ENCODE data around the gene MFN1.
A peak's percentile ranks its signal among the peaks of the same experiment; 100 is the strongest.

Gene MFN1

DNA sequence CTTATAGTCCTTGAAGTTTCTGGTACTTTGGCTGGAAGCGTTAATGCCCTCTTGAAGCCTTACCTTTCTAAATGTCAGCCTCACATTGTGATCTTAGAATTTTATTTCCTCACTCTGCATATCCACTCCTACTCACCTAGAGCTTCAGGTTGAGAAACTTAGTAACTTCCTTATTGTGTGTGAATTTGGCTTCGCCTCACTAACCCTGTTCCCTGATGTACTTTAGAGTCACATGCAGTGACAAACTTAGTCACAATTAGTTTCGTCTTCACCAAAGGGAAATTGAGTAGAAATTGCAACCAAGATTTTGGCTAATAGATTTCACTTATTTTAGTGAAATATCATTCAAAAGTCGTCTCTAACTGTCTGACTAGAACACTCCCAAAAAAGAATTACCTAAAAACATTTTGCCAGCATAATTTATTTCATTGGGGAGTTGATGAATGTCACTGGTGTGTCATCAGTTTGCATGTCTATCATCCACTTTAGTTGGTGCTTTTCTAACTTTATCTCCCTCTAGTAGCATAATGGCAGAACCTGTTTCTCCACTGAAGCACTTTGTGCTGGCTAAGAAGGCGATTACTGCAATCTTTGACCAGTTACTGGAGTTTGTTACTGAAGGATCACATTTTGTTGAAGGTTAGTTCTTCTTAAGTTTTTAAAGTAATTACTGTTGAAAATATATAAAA lies 960 bp downstream of the MFN1 start:
- DNase-seq: no peak

DNA sequence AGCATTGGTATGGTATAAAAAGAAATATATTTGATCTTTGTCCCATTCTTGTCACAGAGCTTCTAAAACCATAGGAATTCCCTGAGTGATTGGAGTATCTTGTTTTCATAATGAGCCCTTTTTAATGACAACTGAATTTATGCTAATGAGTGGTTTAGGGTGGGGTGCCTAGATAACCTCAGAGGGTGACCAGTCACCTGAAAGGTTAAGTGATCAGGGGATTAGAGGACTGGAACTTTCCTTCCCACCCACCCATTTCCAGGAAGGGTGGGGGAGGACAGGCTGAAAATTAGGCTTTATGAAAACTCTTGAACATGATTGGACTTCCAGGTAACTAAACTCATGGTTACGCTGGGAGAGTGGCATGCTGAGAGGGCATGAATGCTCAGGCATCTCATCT lies 8.5 kb downstream of the MFN1 start:
- DNase-seq: peak; percentile 3

DNA sequence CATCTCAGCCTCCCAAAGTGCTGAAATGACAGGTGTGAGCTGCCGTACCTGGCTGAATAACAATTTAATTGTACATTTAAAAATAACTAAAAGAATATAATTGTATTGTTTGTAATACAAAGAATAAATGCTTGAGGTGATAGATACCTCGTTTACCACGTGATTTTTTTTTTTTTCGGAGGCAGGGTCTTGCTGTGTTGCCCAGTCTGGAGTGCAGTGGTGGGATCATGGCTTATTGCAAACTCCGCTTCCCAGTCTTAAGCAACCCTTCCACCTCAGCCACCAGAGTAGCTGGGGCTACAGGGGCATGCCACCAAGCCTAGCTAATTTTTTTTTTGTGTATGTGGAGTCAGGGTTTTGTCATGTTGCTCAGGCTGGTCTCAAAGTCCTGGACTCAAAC lies 15.8 kb downstream of the MFN1 start:
- DNase-seq: no peak

DNA sequence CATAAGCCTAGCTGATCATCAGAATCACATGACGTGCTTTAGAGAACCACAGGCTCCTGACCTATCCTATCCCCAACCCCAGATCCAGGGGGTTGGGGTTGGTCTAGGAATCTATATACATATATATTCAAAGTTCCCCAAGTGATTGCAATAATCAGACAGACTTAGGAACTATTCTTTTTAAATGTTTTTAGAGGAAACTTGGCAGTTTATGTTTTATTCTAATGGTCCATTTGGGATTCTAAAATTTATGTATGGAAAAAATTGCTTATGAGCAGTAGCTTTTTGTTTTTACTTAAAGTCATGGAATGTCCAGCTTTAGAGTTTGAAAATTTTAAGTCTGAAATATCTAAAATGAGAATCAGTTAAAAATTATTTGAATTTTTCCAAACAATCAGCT lies 22.1 kb downstream of the MFN1 start:
- no peak for DNase-seq

DNA sequence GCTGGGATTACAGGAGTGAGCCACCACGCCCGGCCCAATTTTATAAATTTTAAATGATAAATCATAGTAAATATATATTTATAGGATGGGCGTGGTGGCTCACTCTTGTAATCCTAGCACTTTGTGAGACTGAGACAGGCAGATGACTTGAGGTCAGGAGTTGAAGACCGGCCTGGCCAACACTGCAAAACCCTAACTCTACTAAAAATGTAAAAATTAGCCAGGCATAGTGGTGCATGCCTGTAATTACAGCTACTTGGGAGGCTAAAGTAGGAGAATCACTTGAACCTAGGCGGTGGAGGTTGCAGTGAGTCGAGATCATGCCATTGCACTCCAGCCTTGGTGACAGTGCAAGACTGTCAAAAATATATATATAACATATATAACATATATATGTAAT lies 26.4 kb downstream of the MFN1 start:
- DNase-seq: no peak

DNA sequence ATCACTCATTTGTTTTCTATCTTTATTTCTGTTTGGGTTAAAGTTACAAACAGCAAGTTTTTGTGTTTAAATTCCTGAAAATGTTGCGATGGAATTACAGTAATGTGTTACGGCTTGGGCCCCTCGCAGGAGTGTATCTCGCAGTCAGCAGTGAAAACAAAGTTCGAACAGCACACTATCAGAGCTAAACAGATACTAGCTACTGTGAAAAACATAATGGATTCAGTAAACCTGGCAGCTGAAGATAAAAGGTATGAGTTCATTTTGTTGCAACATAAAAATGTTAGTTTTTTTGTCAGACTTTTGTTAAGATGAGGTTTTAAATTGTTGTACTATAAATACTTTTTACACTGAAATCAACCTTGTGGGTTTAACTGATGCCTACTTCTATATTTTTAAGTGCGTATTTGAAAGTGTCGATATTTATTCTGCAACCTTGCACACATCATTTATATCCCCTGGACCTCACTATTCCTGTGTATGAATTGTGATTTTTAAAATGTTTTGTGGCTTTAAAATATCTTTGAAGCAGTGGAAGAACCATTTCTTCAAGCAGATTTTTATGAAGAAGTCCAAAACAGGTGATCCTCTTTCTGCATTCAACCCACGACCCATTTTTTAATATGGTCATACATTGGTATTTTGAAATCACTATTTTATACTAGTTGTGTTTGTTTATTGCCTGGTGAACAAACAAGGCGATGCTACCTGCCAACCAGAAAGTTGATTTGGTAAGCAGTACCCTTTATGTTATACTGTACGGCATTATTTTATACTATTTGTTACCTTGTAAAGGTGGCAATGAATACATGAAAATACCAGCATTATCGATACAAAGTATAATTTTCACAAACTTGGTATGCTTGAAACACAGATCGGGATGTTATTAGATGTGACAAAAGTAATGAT lies 27.8 kb downstream of the MFN1 start:
- DNase-seq: no peak

DNA sequence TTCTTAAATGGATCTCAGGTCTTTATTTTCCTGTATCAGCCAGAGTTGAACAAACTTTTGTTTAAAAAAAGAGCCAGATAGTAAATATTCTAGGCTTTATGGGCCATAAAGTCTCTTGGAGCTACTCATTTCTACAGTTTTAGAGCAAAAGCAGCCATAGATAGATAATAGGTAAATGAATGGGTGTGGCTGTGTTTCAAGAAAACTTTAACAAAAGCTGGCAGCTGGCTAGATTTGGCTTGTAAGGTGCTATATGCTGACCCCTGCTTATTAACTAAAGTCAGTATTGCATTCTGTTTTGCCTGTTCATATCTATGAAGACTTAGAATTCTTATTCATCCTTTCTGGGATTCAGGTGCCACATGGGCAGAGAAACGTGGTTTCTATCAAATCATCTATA lies 29.0 kb downstream of the MFN1 start:
- no peak for DNase-seq

DNA sequence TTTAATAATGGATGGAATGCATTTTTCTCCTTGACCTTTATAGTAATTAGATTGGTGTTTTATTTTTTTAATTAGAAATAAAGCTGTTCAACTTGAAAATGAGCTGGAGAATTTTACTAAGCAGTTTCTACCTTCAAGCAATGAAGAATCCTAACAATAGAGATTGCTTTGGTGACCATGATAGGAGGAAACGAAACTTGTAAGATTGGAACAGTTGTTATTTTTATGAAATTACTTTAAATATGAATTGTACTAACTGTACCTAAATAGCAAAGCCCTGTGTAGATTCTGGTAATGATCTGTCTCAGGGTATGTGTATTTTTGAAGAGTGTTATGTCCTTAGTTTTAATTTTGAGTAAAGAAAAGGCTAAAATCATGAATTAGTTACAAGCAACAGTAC lies 44.4 kb downstream of the MFN1 start:
- no peak for DNase-seq

DNA sequence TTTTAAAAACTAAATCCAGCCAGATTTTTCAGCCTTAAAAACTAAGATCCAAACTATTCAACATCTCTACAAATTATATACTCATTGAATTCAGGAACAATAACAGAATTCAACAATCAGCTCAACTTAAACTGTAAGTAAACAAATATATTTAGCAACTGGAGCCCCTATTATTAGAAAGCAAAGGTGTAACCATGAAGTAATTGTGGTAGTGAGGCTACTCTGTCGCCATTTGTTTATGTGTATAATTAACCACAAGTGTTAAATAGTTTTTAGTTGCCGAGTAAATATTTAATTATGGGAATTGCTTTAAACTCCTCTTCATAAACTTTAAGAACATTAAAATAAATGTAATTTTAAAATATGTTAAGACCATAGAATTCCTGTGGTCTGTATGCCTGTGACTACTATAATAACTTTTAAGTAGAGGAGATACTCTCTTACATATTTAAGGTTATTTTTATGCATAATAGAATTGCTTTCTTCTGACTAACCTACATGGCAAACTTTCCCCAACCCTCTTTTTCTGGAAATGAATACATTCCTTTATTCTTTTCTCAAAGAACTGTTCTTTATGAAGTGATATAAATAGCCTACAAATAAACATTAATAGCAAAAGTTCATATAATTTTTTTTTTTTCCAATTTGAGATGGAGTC lies 51.2 kb downstream of the MFN1 start:
- DNase-seq: no peak

DNA sequence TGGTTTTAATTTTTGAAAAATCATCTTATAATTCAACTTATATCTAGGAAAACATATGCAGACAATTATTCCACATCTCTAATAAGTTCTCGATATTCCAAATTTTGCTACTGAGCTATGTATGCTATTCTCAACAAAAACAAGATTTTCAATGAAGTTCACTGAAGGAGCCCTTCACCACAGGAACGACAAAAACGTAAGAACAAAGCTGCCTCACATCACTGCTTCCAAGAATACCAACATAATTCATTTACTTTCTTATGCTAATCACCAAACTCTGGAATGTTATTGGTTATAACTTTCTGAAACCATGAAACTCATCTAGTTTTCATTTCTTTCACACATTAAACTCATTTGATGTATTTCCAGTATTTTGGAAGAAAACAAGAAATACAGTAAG lies 54.1 kb downstream of the MFN1 start:
- DNase-seq: no peak

DNA sequence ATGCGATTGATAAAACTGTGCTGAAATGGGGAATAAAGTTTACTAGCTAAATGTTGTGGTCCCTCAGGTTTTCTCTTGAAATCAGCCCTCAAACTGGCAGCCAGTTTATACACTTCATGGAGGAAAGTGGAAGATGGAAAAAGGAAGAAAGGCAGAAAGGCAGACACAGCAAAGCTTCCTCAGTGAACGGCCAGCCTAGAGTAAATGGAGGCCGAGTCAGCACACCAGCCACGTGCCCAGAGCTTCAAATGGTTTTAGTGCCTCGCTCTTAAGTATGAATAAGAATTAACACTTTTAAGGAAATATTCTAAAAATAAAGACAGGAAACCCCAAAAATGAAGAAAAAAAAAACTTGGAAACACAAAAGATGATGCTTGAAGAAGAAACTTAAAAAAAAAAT lies 55.5 kb downstream of the MFN1 start:
- DNase-seq: no peak

DNA sequence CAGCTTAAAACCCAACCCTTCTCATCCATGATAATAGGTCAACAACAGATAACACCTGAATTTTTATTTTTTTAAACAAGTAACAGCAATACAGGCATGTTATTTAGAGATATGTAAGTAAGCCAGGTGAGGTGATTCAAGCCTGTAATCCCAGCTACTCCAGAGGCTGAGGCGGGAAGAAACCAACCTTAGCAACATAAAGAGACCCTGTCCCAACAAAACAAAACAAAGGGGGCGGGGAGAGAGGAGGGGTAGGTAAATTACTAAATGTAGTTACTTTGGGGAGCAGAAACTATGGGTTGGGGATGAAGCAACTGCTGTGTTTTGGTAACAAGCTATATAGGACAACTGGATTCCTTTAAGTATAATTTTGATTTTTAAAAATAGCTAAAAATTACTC lies 56.8 kb downstream of the MFN1 start:
- DNase-seq: no peak

DNA sequence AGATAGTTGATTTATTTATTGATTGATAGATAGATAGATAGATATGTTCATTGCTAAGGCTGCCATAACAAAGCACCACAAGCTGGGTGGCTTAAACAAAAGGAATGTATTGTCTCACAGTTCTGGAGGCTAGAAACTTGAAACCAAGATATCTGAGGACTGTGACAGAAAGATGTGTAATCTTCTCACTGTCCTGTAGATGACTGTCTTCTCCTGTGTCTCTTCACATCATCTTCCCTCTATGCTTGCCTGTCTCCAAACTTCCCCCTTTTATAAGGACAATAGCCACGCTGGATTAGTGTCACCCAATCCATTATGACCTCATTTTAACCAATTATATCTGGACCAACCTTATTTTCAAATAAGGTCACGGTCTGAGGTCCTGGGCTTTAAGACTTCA lies 62.8 kb downstream of the MFN1 start:
- no peak for DNase-seq

DNA sequence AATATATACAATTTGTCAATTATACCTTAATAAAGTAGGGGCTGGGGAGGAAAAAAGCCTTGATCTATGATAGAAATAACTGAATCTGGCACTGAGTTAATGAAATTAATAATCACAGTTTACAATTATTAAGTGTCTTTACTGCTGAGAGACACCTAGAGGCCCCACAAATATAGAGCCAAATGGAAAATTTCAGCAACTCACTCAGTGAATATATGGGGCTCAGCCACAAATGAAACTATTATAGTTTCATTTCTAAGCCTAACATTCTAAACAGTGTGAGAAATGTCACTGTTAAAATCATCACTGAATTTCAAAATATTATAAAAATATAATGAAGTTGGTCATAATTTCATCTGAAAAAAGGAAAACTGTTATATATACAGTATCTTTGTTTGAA lies 63.5 kb downstream of the MFN1 start:
- no peak for DNase-seq

DNA sequence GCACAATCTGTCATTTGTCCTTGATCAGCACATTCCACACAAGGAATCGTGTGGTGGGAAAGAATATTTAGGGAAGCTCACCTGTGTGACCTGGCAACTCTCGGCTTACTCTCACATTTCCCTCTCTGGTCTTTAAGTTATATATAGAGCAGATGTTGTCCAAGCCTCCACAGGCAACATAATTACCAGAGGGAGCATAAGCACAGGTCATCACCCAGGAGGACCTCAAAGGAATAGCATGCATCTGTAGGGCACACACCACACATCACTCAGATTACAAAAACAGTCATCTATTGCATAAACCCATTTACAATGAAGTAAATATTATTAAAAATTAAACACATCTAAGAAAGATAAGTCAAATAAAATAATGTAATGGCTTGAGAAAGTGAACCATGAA lies 67.3 kb downstream of the MFN1 start:
- DNase-seq: no peak

DNA sequence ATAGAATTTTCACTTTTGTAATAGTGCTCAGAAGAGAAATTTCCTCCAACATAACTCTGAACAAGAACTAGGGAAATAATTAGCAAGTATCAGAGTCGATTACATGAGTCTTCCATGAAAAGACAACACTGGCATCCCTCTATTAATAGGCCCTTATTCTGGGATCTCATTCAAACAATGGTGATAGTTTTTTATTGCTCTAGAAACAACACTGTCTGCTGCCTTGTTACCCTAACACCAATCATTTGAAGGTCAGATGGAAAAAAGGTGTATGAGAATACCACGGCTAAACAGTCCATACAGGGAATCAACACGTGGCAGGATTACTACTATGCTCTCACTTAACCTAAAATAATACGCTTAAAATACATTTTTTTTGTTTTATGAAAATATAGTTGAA lies 67.9 kb downstream of the MFN1 start:
- no peak for DNase-seq

DNA sequence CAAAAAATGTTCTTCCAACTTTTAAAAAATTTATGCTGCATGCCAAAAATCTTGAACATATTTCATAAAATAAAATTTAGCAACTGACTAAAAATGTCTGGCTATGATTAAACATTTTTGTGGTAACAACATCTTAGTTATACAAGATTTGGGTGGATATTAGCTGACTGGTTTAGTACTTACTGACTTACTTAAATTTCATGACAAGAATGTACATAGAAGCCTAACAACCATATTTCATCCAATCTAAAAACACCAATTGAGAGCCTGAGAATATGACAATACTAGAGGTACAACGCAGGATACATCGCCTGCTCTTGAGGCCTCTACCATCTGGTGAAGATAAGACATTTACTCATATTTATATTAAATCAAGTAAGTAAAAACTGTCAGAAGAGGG lies 69.2 kb downstream of the MFN1 start:
- no peak for DNase-seq

DNA sequence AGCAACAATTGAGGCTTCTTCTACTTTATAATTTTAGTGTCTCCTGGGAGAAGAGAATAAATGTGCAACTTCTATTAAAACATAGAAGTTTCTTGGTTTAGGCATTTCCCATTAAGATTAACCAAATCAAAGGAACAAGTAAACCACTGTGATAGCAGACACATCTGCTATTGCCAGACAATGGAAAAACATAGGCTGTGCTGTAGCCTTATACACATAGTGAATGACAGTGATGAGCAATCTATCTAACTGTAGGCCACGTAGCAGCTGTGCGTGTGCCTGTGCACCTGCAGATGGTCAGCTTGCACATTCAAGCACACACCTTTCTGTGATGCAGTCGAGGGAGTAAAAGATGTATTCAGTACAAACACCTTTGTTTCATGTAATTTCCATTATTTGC lies 71.1 kb downstream of the MFN1 start:
- DNase-seq: no peak

DNA sequence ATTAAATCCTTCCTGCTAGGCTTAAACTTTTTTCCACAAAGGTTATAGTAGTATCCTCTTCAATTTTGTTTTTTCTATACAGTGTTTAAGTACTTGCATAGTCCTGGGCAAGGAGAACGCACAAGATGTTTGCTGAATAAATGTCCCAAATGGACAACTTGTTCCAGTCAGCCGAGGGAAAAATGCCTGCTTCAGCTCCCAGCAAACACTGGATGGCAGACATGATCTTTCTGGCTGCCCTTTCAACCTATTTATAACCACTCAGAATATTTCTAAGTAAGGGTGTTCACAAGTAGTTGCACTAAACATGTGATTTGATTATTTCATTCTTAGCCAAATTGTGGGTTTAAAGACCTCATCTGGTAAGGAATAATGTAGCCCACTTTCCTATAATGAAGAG lies 74.0 kb downstream of the MFN1 start:
- no peak for DNase-seq

DNA sequence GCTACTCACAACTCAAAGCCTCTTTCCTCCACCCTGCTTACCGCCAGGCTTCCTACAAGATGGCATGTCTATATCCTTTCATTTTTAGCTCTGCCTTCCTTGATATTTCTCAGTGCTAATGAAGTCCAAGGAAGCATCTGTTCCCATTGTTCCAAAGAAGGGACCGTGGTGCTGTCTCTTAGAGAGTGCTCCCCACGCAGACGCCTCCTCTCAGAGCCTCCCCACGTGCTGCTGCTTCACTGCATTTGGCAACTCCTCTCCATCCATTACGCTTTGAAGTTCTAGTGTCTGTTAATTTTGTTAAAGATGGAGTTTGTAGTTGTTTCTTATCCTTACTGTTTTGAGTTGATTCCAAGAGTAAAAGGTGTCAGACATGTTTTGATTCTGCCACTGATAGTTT lies 77.6 kb downstream of the MFN1 start:
- DNase-seq: no peak

DNA sequence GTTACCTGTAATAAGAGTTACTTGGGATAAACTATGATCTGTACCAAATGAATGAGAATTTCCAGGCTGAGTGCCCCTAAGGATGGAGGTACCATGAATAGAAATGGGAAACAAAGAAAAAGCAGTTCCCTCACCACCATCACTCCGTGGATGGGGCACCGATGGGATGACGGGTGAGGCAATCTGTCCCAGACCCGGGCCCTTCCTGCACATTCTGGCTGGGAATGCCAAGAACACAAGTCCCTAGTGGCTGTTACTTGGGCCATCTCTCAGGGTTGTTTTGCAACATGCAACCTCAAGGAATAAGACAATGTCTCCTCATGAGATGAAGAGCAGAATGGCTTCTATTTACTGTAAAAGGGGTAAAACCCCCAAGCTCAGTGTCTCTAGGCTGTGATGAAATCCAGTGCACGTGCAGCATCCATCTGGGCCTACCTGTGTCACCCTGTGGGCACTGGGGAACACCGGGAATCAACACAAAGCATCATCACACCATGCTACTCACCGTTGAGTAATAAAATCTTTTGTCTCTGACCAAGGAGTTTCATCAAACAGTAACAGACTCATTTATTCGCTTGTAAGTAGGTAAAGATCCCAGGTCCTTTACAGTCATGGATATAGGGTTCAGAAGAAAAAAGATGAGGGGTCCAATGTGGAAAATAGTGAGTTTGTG lies 81.5 kb downstream of the MFN1 start:
- no peak for DNase-seq

DNA sequence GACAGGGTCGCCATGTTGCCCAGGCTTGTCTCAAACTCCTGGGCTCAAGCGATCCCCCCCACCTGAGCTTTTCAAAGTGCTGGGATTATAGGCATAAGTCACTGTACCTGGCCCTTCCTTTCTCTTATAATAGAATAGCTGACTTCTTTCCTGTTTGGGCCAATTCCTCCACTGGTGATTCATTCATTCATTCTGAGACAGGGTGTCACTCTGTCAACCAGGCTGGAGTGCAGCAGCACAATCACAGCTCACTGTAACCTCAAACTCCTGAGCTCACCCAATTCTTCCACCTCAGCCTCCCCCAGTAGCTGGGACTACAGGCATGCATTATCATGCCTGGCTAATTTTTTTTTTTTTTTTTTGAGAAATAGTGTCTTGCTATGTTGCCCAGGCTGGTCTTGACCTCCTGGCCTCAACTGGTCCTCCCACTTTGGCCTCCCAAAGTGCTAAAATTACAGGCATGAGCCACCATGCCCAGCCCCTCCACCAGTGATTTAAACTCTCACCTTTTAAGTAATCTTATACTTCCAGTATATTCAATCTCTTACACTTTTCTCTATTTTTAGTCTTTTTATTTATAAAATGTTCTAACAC lies 82.9 kb downstream of the MFN1 start:
- DNase-seq: no peak

DNA sequence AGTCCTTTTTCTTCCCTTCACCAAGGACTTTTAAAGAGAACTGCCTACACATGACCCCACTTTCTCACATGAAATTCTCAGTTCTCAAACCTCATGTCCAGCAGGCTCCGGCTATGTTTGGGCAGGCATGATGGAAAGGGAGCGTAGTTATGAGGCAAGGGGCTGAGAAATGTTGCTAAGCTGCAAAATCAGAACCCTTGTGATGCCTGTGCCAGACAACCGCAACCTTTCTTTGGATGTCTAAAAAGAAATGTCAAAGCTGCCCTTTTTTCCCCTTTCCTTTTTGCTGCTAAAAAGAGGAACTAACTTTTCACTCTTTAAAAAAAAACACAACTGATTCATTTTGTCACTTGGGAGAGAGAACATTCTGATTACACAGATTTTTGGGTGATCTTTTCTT lies 84.5 kb downstream of the MFN1 start:
- DNase-seq: no peak

Measured in stimulated activated CD4-positive, alpha-beta T cell treated with anti-CD3 and anti-CD28 coated beads, Interleukin-15, amount 100 ng/mL, for 24 hours (primary cell).